GM23338 (cell line): ENCODE measurements around the gene CRACDL. TPM values are rescaled to one million over a fixed set of nuclear protein-coding genes. Genes with fewer than 3 reads are reported as not detected.

Source experiments
- ATAC-seq: fragments of 200-7000 bp; cut with Tn5 transposase; 3 replicates; pipeline ENCODE4 v1.9.1; 2020
- DNase-seq: peaks from one replicate; pipeline ENCODE4 v3.0.0-alpha.2; 2015; ENCODE audit warnings: low spot score
- H2AFZ ChIP-seq: fragments of 200-600 bp; sonication (generic); 2 replicates; pipeline ENCODE4 v1.8.0; 2016; ENCODE audit warnings: antibody characterized with exemption, mild to moderate bottlenecking, moderate library complexity
- H3F3A ChIP-seq: fragments of 200-600 bp; sonication (generic); replicated peaks from 2 replicates; pipeline ENCODE4 v1.8.0; 2017; ENCODE audit warnings: antibody characterized with exemption, mixed run types, low read depth
- H3K27ac ChIP-seq: fragments of 200-600 bp; sonication (generic); 2 replicates; pipeline ENCODE4 v1.6.1; 2016; ENCODE audit warnings: low read depth
- H3K27me3 ChIP-seq: fragments of 200-600 bp; sonication (generic); 2 replicates; pipeline ENCODE4 v1.8.0; 2016; ENCODE audit warnings: mild to moderate bottlenecking, mixed run types, moderate library complexity; ENCODE audit not compliant: insufficient read depth
- H3K36me3 ChIP-seq: fragments of 200-600 bp; sonication (generic); 2 replicates; pipeline ENCODE4 v1.8.0; 2016; ENCODE audit warnings: mild to moderate bottlenecking; ENCODE audit not compliant: insufficient read depth
- H3K4me1 ChIP-seq: fragments of 200-600 bp; sonication (generic); 2 replicates; pipeline ENCODE4 v1.8.0; 2016; ENCODE audit warnings: mild to moderate bottlenecking, moderate library complexity; ENCODE audit not compliant: insufficient read depth
- H3K4me2 ChIP-seq: fragments of 200-600 bp; sonication (generic); 2 replicates; pipeline ENCODE4 v1.7.1; 2017; ENCODE audit warnings: mixed run types
- H3K4me3 ChIP-seq: fragments of 200-600 bp; sonication (generic); 2 replicates; pipeline ENCODE4 v1.6.1; 2016; ENCODE audit warnings: mixed run types
- H3K79me2 ChIP-seq: fragments of 200-600 bp; sonication (generic); replicated peaks from 2 replicates; pipeline ENCODE4 v1.8.0; 2017; ENCODE audit warnings: mild to moderate bottlenecking; ENCODE audit not compliant: insufficient read depth
- H3K9me2 ChIP-seq: fragments of 200-600 bp; sonication (generic); 2 replicates; pipeline ENCODE4 v1.8.0; 2017; ENCODE audit not compliant: insufficient read depth
- H4K20me1 ChIP-seq: fragments of 200-600 bp; sonication (generic); replicated peaks from 2 replicates; pipeline ENCODE4 v1.8.0; 2017; ENCODE audit warnings: mild to moderate bottlenecking; ENCODE audit not compliant: insufficient read depth
- H3K27ac Mint-ChIP-seq: 2 replicates; pipeline ENCODE4 v1.8.0; 2020; ENCODE audit warnings: inconsistent platforms, mild to moderate bottlenecking, moderate library complexity, mixed read lengths
- H3K27me3 Mint-ChIP-seq: 3 replicates; pipeline ENCODE4 v1.8.0; 2022; ENCODE audit warnings: low read depth, mild to moderate bottlenecking, moderate library complexity, mixed read lengths, inconsistent platforms; ENCODE audit not compliant: insufficient read depth, poor library complexity
- H3K36me3 Mint-ChIP-seq: 3 replicates; pipeline ENCODE4 v1.8.0; 2021; ENCODE audit warnings: low read depth, mild to moderate bottlenecking, inconsistent platforms, moderate library complexity, mixed read lengths
- H3K4me1 Mint-ChIP-seq: 3 replicates; pipeline ENCODE4 v1.8.0; 2020; ENCODE audit warnings: mild to moderate bottlenecking, inconsistent platforms, mixed read lengths
- H3K4me3 Mint-ChIP-seq: 3 replicates; pipeline ENCODE4 v1.8.0; 2021; ENCODE audit warnings: moderate library complexity, mild to moderate bottlenecking, inconsistent platforms, mixed read lengths
- H3K9me3 Mint-ChIP-seq: 3 replicates; pipeline ENCODE4 v1.8.0; 2020; ENCODE audit warnings: moderate library complexity, mild to moderate bottlenecking, inconsistent platforms, mixed read lengths
- CREB1 ChIP-seq: fragments of 250-450 bp; sonication (Bioruptor Pico); IDR thresholded peaks from 2 replicates; pipeline ENCODE4 v1.5.0; 2020; ENCODE audit warnings: low read depth, mild to moderate bottlenecking, moderate library complexity
- EZH2 ChIP-seq: fragments of 200-600 bp; sonication (generic); IDR thresholded peaks from one replicate; pipeline ENCODE4 v1.8.0; 2017; ENCODE audit warnings: antibody characterized with exemption, mild to moderate bottlenecking, low read depth; ENCODE audit not compliant: unreplicated experiment
- NANOG ChIP-seq: IDR thresholded peaks from 2 replicates; pipeline ENCODE4 v1.6.1; 2016; ENCODE audit warnings: antibody characterized with exemption, borderline replicate concordance
- ZNF114 ChIP-seq: fragments of 250-450 bp; sonication (Bioruptor Pico); IDR thresholded peaks from 2 replicates; pipeline ENCODE4 v1.5.0; 2020; ENCODE audit warnings: mild to moderate bottlenecking, moderate library complexity
- ZNF331 ChIP-seq: fragments of 250-450 bp; sonication (Bioruptor Pico); IDR thresholded peaks from 2 replicates; pipeline ENCODE4 v1.5.0; 2020; ENCODE audit warnings: low read depth, mild to moderate bottlenecking, moderate library complexity
- polyA plus RNA-seq: library from polyadenylated mRNA; unstranded; fragments of >200 nt; fragmentation: Nextera tagmentation; extraction: Ambion mirVana; gene quantifications from 2 replicates; pipeline ENCODE4 v1.2.1, GENCODE V29; 2016
- total RNA-seq: library from RNA; depleted of rRNA; stranded (reverse); fragments of >200 nt; shearing (Covaris generic); gene quantifications from 2 replicates; pipeline ENCODE4 v1.2.3, GENCODE V29; 2014
- TF ChIP-seq, protein P1 (sequence below), 2 experiments: fragments of 200-600 bp in 1 of 2; sonication (generic) in 1 of 2; conservative IDR thresholded peaks; 2 replicates each; pipeline versions ENCODE4 v1.5.1 to v1.6.1; 2016 to 2017; ENCODE audit warnings: antibody characterized with exemption in 2 of 2, low read depth in 2 of 2, mild to moderate bottlenecking in 2 of 2, moderate library complexity in 1 of 2
- TF ChIP-seq, protein P2 (sequence below): IDR thresholded peaks from 2 replicates; pipeline ENCODE4 v1.6.1; 2016; ENCODE audit warnings: antibody characterized with exemption
- TF ChIP-seq, protein P3 (sequence below): IDR thresholded peaks from one replicate; pipeline ENCODE4 v1.6.1; 2018; ENCODE audit warnings: antibody characterized with exemption; ENCODE audit not compliant: unreplicated experiment

Gene CRACDL
- total and polyA plus RNA-seq, 2 experiments from 2014 or later: 0.14 to 0.16 TPM

DNA sequence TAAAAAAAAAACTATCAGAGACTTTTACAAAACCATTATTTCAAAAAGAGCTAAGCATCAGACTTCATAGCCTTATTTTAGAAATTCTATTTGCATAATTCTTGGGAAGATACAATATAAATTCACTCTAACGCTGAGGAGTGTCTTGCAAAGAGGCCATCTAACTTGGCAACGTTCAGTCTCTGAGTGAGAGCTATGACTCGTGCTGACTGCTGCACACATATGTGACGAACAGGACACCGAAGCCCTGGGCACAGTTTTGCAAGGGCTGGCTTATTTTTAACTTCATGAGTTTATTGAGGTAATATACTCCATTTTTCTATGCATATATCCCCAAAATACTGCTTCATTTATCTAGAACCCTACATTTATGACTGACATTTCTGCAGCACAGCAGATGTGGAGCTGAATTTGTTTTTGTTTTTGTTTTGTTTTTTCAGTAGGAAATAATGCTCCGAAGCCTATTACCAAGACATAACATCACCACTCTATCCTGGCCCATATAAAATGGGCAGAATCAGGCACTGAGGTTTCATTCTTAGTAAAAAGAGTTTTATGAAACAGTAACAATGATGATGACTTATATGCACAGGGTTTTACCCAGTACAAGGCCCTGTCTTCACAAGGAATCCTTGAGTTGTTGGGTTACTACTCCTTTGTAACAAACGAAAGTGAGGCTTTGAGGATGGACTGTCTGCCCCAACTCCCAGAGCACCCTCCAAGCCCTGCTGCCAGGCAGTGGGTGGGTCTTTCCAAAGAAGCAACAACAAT, 68.3 kb downstream of the CRACDL start:
- Histone ChIP-seq H3K36me3 (no peaks in the 10 kb centered on the region), H3K27ac (no peak overlapping the region), H3K79me2 (no peaks in the 10 kb centered on the region), H3K27me3 (no peaks in the 10 kb centered on the region), H3K9me2 (no peaks in the 10 kb centered on the region), H3K4me2 (no peak overlapping the region), H3K4me3 (no peak overlapping the region), H3F3A (no peaks in the 10 kb centered on the region), H3K4me1 (no peaks in the 10 kb centered on the region), H4K20me1 (no peaks in the 10 kb centered on the region), H2AFZ (no peak overlapping the region; the same call in 1 of the 2 replicates)
- DNase-seq: no peak
- Mint-ChIP-seq H3K9me3 (no peaks in the 10 kb centered on the region), H3K27ac (no peak overlapping the region), H3K4me3 (no peak overlapping the region), H3K4me1 (peaks cover 14% of the 10 kb centered on the region), H3K27me3 (peaks cover 2% of the 10 kb centered on the region), H3K36me3 (no peaks in the 10 kb centered on the region)
- ATAC-seq: no peak
- no peak for TF ChIP-seq ZNF114

DNA sequence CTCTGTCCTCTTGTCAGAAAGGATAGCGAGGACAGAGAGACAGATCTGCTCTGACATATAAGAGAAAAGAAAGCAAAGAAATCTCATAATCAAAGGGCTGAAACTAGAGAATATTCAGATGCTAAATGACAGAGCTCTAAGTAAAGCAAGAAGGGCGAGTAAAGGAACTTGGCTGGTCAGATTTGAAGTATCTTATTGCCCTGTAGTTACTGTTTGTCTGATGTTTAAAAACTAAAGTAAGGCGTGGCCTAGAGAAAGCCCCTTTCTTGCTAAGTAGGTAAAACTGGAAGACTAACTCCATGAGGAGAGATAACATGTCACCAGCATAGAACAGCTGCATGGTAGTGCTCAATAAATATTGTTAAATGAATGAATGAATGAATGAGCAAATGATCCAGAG, 70.0 kb downstream of the CRACDL start:
- peaks cover 2% of the 10 kb centered on the region for H3K27me3 Mint-ChIP-seq
- H3K4me1 ChIP-seq: no peaks in the 10 kb centered on the region
- TF ChIP-seq ZNF114 (no peak), EZH2 (no peak), NANOG (no peak), ZNF331 (CRISPR knock-in tag) (no peak), CREB1 (CRISPR knock-in tag) (no peak)
- TF ChIP-seq, protein P1, sequence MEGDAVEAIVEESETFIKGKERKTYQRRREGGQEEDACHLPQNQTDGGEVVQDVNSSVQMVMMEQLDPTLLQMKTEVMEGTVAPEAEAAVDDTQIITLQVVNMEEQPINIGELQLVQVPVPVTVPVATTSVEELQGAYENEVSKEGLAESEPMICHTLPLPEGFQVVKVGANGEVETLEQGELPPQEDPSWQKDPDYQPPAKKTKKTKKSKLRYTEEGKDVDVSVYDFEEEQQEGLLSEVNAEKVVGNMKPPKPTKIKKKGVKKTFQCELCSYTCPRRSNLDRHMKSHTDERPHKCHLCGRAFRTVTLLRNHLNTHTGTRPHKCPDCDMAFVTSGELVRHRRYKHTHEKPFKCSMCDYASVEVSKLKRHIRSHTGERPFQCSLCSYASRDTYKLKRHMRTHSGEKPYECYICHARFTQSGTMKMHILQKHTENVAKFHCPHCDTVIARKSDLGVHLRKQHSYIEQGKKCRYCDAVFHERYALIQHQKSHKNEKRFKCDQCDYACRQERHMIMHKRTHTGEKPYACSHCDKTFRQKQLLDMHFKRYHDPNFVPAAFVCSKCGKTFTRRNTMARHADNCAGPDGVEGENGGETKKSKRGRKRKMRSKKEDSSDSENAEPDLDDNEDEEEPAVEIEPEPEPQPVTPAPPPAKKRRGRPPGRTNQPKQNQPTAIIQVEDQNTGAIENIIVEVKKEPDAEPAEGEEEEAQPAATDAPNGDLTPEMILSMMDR (conservative IDR thresholded peaks at IDR 0.05; ENCODE audit: low read depth in 2 of 2): no peak
- TF ChIP-seq, protein P2, sequence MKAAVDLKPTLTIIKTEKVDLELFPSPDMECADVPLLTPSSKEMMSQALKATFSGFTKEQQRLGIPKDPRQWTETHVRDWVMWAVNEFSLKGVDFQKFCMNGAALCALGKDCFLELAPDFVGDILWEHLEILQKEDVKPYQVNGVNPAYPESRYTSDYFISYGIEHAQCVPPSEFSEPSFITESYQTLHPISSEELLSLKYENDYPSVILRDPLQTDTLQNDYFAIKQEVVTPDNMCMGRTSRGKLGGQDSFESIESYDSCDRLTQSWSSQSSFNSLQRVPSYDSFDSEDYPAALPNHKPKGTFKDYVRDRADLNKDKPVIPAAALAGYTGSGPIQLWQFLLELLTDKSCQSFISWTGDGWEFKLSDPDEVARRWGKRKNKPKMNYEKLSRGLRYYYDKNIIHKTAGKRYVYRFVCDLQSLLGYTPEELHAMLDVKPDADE: no peak
- TF ChIP-seq, protein P3, sequence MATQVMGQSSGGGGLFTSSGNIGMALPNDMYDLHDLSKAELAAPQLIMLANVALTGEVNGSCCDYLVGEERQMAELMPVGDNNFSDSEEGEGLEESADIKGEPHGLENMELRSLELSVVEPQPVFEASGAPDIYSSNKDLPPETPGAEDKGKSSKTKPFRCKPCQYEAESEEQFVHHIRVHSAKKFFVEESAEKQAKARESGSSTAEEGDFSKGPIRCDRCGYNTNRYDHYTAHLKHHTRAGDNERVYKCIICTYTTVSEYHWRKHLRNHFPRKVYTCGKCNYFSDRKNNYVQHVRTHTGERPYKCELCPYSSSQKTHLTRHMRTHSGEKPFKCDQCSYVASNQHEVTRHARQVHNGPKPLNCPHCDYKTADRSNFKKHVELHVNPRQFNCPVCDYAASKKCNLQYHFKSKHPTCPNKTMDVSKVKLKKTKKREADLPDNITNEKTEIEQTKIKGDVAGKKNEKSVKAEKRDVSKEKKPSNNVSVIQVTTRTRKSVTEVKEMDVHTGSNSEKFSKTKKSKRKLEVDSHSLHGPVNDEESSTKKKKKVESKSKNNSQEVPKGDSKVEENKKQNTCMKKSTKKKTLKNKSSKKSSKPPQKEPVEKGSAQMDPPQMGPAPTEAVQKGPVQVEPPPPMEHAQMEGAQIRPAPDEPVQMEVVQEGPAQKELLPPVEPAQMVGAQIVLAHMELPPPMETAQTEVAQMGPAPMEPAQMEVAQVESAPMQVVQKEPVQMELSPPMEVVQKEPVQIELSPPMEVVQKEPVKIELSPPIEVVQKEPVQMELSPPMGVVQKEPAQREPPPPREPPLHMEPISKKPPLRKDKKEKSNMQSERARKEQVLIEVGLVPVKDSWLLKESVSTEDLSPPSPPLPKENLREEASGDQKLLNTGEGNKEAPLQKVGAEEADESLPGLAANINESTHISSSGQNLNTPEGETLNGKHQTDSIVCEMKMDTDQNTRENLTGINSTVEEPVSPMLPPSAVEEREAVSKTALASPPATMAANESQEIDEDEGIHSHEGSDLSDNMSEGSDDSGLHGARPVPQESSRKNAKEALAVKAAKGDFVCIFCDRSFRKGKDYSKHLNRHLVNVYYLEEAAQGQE: no peak
- ATAC-seq (no peak), DNase-seq (no peak)
- H3K4me1 Mint-ChIP-seq: peaks cover 14% of the 10 kb centered on the region
- peaks cover 4% of the 10 kb centered on the region; the same call in 1 of the 2 replicates for H3K36me3 ChIP-seq
- no peak overlapping the region for H2AFZ ChIP-seq
- H3K4me3 Mint-ChIP-seq: no peak overlapping the region
- H3K9me2 ChIP-seq: no peaks in the 10 kb centered on the region
- no peak overlapping the region for H3K4me2 ChIP-seq
- H3K79me2 ChIP-seq: no peaks in the 10 kb centered on the region
- H3K36me3 Mint-ChIP-seq: no peaks in the 10 kb centered on the region; the same call in 2 of the 3 replicates
- no peak overlapping the region for H3K27ac ChIP-seq
- H3K9me3 Mint-ChIP-seq: peaks cover 10% of the 10 kb centered on the region
- no peaks in the 10 kb centered on the region for H3F3A ChIP-seq
- no peaks in the 10 kb centered on the region for H3K27me3 ChIP-seq
- H3K27ac Mint-ChIP-seq: no peak overlapping the region
- H3K4me3 ChIP-seq: no peak overlapping the region
- no peaks in the 10 kb centered on the region for H4K20me1 ChIP-seq
